D341Med (cell line): ENCODE measurements around the gene CIAO3.
A peak's percentile ranks its signal among the peaks of the same experiment; 100 is the strongest.
"Not testable (repeated sequence)": the region's sequence is repeated elsewhere in the genome, so short reads cannot be mapped to it uniquely, and the experiment has no call there.

Experiments
- DNase-seq: peaks from one replicate; pipeline ENCODE4 v3.0.0; 2012; ENCODE audit warnings: low spot score

Gene CIAO3

GRCh38 chr16:692356-693108 lies 48.3 kb downstream of the CIAO3 start:
- DNase-seq = no peak

GRCh38 chr16:691242-691641 lies 49.6 kb downstream of the CIAO3 start:
- not testable (repeated sequence) for DNase-seq

- DNase-seq = no peak
Measured at GRCh38 chr16:689175-689897, 51.5 kb downstream of the CIAO3 start.

- DNase-seq = no peak
Measured at GRCh38 chr16:687499-687898, 53.3 kb downstream of the CIAO3 start.

GRCh38 chr16:686459-687260 lies 54.1 kb downstream of the CIAO3 start:
- no peak for DNase-seq

GRCh38 chr16:685967-686366 lies 54.8 kb downstream of the CIAO3 start:
- no peak for DNase-seq

GRCh38 chr16:684961-685696 lies 55.7 kb downstream of the CIAO3 start:
- DNase-seq = no peak

- peak; percentile 94 for DNase-seq
Measured at GRCh38 chr16:684071-684794, 56.6 kb downstream of the CIAO3 start, which contains the start of gene JMJD8. TSS of gene JMJD8 (minus strand) at chr16:684334. CDS start at chr16:684319, 15 bp downstream.

- DNase-seq = no peak
Measured at GRCh38 chr16:683396-684070, 57.3 kb downstream of the CIAO3 start.

GRCh38 chr16:682493-683395 lies 58.1 kb downstream of the CIAO3 start:
- DNase-seq = no peak

- DNase-seq = no peak
Measured at GRCh38 chr16:681746-682427, 58.9 kb downstream of the CIAO3 start.

GRCh38 chr16:680967-681745 lies 59.6 kb downstream of the CIAO3 start:
- no peak for DNase-seq

GRCh38 chr16:680625-680945 lies 60.2 kb downstream of the CIAO3 start:
- no peak for DNase-seq

GRCh38 chr16:679814-680624 lies 60.8 kb downstream of the CIAO3 start, which contains the start of gene STUB1:
TSS of gene STUB1 (plus strand) at chr16:680410. CDS start at chr16:680526, 116 bp downstream.
- peak; percentile 91 for DNase-seq
